ENCODE data around the gene PTX4.

- TF ChIP-seq, protein P1, sequence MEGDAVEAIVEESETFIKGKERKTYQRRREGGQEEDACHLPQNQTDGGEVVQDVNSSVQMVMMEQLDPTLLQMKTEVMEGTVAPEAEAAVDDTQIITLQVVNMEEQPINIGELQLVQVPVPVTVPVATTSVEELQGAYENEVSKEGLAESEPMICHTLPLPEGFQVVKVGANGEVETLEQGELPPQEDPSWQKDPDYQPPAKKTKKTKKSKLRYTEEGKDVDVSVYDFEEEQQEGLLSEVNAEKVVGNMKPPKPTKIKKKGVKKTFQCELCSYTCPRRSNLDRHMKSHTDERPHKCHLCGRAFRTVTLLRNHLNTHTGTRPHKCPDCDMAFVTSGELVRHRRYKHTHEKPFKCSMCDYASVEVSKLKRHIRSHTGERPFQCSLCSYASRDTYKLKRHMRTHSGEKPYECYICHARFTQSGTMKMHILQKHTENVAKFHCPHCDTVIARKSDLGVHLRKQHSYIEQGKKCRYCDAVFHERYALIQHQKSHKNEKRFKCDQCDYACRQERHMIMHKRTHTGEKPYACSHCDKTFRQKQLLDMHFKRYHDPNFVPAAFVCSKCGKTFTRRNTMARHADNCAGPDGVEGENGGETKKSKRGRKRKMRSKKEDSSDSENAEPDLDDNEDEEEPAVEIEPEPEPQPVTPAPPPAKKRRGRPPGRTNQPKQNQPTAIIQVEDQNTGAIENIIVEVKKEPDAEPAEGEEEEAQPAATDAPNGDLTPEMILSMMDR (IDR thresholded peaks at IDR 0.05; ENCODE audit: low read depth, low read length), result no peak
- TF ChIP-seq POLR2A (IDR thresholded peaks at IDR 0.05; ENCODE audit: extremely low read depth, insufficient read length), result no peak
Measured at GRCh38 chr16:1518626-1519135, 29.9 kb upstream of the PTX4 start.
